ENCODE results near the gene WDR91.

- TF ChIP-seq CTCF (conservative IDR thresholded peaks at IDR 0.05 in 1 of 2, IDR thresholded peaks at IDR 0.05 in 1 of 2; ENCODE audit: low read depth in 1 of 2, low read length in 2 of 2) (no peak), EZH2 (IDR thresholded peaks at IDR 0.05; ENCODE audit: low read length, missing control alignments) (no peak)
Measured at GRCh38 chr7:135206941-135207391, 4.4 kb downstream of the WDR91 start.
